Gastroesophageal sphincter (tissue), 4 donors: Measurements from ENCODE around the gene EMX1. TPM values are rescaled to one million over a fixed set of nuclear protein-coding genes. Genes with fewer than 3 reads are reported as not detected.

Source experiments
- ATAC-seq: fragments of 150-250 bp; one replicate; pipeline ENCODE4 v1.9.1; 2016; ENCODE audit warnings: mild to moderate bottlenecking, moderate library complexity
- H3K27ac ChIP-seq, 4 donors: fragments of 200-600 bp; sonication (generic) in 3 of 4; 1 replicate in 3 of 4; 2 replicates in 1 of 4; pipeline ENCODE4 v1.5.1; 2016 to 2019
- H3K27me3 ChIP-seq: fragments of 200-600 bp; sonication (generic); one replicate; pipeline ENCODE4 v1.5.1; 2019
- H3K36me3 ChIP-seq, 2 donors: fragments of 200-600 bp; sonication (generic); one replicate each; pipeline ENCODE4 v1.5.1; 2019; ENCODE audit warnings: control low read depth in 1 of 2
- H3K4me1 ChIP-seq, 3 donors: fragments of 200-600 bp; sonication (generic); 1 replicate in 2 of 3; 2 replicates in 1 of 3; pipeline ENCODE4 v1.5.1; 2016 to 2019; ENCODE audit warnings: control low read depth in 2 of 3
- H3K4me3 ChIP-seq, 2 donors: fragments of 200-600 bp; sonication (generic); one replicate each; pipeline ENCODE4 v1.5.1; 2019; ENCODE audit warnings: mild to moderate bottlenecking in 1 of 2, moderate library complexity in 1 of 2
- H3K9me3 ChIP-seq, 3 donors: fragments of 200-600 bp; sonication (generic); one replicate each; pipeline ENCODE4 v1.5.1; 2017 to 2019; ENCODE audit warnings: control low read depth in 2 of 3
- CTCF ChIP-seq, 4 experiments: fragments of 200-600 bp in 2 of 4; fragments of 450-650 bp in 2 of 4; sonication (generic) in 1 of 4; IDR thresholded peaks; one replicate each; pipeline ENCODE4 v1.5.1; 2017 to 2019; ENCODE audit warnings: antibody characterized with exemption in 4 of 4, mild to moderate bottlenecking in 2 of 4, moderate library complexity in 2 of 4
- EP300 ChIP-seq: sonication (generic); formaldehyde crosslinking; IDR thresholded peaks from one replicate; pipeline ENCODE4 v1.6.1; 2017; ENCODE audit warnings: antibody characterized with exemption, mild to moderate bottlenecking
- POLR2A ChIP-seq, 2 donors: fragments of 450-650 bp; IDR thresholded peaks; one replicate each; pipeline ENCODE4 v1.6.1; 2017; ENCODE audit warnings: antibody characterized with exemption in 2 of 2, mild to moderate bottlenecking in 2 of 2, moderate library complexity in 1 of 2
- POLR2AphosphoS5 ChIP-seq: sonication (generic); formaldehyde crosslinking; IDR thresholded peaks from one replicate; pipeline ENCODE4 v1.6.1; 2017; ENCODE audit warnings: antibody characterized with exemption
- WGBS, 2 donors: methylation state at CpG; one replicate each; pipeline ENCODE4 v1.1.5; 2018; ENCODE audit warnings: low coverage in 1 of 2; 5-methylcytosine and 5-hydroxymethylcytosine counted together
- total RNA-seq, 4 donors: library from RNA; depleted of rRNA; stranded (reverse); fragments of >200 nt; gene quantifications; one replicate each; pipeline ENCODE4 v1.1.0, GENCODE V29; 2016

The EMX1 gene
- total RNA-seq, 4 donors from 2014 or later = 0.15 TPM; not detected in 3

DNA sequence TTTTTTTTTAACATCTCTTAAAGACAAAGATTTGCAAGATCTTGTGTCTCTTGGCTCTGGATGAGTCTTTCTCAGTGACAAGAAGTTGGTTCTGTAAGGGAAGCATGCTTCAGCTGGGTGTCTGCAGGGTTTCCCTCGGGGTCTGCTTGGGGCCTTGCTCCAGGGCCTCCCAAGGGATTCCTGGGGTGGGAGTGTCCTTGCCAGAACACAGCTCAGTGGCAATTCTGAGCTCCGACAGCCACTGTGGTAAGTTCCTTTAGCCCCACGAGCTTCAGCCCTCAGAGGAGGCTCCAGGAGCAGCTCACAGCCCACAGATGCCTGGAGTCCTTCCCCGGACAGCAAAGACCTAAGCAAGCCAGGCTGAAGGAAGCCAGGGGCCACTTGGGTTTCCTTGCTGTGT, 52.4 kb downstream of the EMX1 start:
- Histone ChIP-seq H3K4me1 (no peaks in the 10 kb centered on the region), H3K27ac (no peak overlapping the region), H3K9me3 (no peaks in the 10 kb centered on the region), H3K4me3 (no peak overlapping the region), H3K27me3 (no peaks in the 10 kb centered on the region), H3K36me3 (peaks cover 0 to 62% of the 10 kb centered on the region in 2 donors)
- no peak for ATAC-seq
- WGBS, 2 donors = no CpG with 5 or more reads among the region's 4 CpGs
- TF ChIP-seq CTCF (IDR thresholded peaks at IDR 0.05) = no peak
- no peak for TF ChIP-seq EP300

- no peak for ATAC-seq
- no peaks in the 10 kb centered on the region for H3K4me1 ChIP-seq
- H3K27me3 ChIP-seq = no peaks in the 10 kb centered on the region
- no peak overlapping the region for H3K27ac ChIP-seq
- H3K36me3 ChIP-seq = peaks cover 0 to 62% of the 10 kb centered on the region in 2 donors
- no peak overlapping the region for H3K4me3 ChIP-seq
- TF ChIP-seq CTCF (IDR thresholded peaks at IDR 0.05) (no peak), POLR2A (IDR thresholded peaks at IDR 0.05) (no peak), POLR2AphosphoS5 (no peak), EP300 (no peak)
- 67 to 100% methylated on average over 1 to 2 of the region's 7 CpGs for WGBS, 2 donors
- H3K9me3 ChIP-seq = no peaks in the 10 kb centered on the region
Measured at GRCh38 chr2:72971036-72971435, 53.7 kb downstream of the EMX1 start.

- Histone ChIP-seq H3K27ac (no peak overlapping the region), H3K4me1 (no peaks in the 10 kb centered on the region), H3K27me3 (no peaks in the 10 kb centered on the region), H3K4me3 (no peak overlapping the region), H3K9me3 (no peaks in the 10 kb centered on the region), H3K36me3 (peaks cover 0 to 59% of the 10 kb centered on the region in 2 donors)
- TF ChIP-seq POLR2A (IDR thresholded peaks at IDR 0.05) = no peak
- 77 to 100% methylated on average over 1 to 4 of the region's 12 CpGs for WGBS, 2 donors
- no peak for ATAC-seq
Measured at GRCh38 chr2:72972352-72973136, 55.2 kb downstream of the EMX1 start.

- Histone ChIP-seq H3K27me3 (no peaks in the 10 kb centered on the region), H3K4me1 (no peaks in the 10 kb centered on the region), H3K9me3 (no peaks in the 10 kb centered on the region), H3K27ac (no peak overlapping the region), H3K4me3 (no peak overlapping the region), H3K36me3 (peaks cover 0 to 56% of the 10 kb centered on the region in 2 donors)
- TF ChIP-seq EP300 (no peak), POLR2AphosphoS5 (no peak), CTCF (IDR thresholded peaks at IDR 0.05) (no peak), POLR2A (IDR thresholded peaks at IDR 0.05) (no peak)
- no peak for ATAC-seq
- 89% methylated on average over 3 of the region's 8 CpGs; no CpG with 5 or more reads in 1 of the 2 donors for WGBS, 2 donors
Measured at GRCh38 chr2:72973137-72973535, 55.8 kb downstream of the EMX1 start.

DNA sequence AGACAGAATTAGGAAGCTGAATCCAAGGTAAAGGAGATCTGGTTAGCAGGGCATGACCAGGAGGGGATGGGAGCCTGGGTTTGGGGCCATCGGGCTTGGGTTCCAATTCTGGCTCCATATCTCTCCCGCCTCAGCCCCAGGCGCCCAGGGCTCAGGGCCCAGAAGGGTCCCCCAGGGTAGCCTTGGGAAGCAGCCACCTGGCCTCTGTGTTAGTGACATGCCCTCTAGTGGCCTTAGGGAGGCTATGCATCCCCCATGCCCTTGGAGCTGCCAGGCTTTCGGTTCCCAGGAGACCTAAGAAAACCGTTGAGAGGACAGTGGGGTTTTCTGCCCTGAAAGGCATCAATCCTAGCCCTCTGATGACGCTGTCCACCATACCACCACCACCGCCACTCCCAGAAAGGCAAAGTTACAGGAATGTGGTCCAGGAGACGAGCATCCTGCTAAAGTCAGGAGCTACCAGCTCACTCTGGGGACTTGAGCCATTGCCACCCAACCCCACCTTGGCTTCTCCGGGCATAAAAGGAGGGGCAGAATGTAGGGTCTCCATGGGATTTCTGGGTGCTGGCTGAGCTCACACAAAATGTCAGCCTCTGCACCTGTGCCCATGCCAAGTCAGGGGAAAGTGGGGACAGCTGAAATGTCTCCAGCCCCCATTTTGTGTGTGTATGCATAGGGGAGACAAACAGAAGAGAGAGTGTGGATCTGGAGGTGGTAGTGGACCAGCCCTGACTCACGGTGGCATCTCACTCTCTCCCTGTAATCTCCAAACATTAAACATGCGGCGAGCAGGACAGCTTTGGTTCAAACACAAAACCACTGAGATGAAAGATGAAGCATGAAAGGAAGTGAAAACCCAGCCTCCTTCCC, 56.5 kb downstream of the EMX1 start:
- 73% methylated on average over 3 of the region's 12 CpGs; no CpG with 5 or more reads in 1 of the 2 donors for WGBS, 2 donors
- Histone ChIP-seq H3K4me3 (no peak overlapping the region), H3K27ac (no peak overlapping the region), H3K9me3 (no peaks in the 10 kb centered on the region), H3K36me3 (peaks cover 0 to 51% of the 10 kb centered on the region in 2 donors), H3K27me3 (no peaks in the 10 kb centered on the region), H3K4me1 (no peaks in the 10 kb centered on the region)
- ATAC-seq = no peak
- peak in 3 of 4 experiments; percentile 40 to 71 (median 43) for TF ChIP-seq CTCF (IDR thresholded peaks at IDR 0.05)
- no peak for TF ChIP-seq EP300
